Globus pallidus (tissue), 1 donor: Measurements from ENCODE around the gene IQGAP2.

Experiments
- DNase-seq: peaks from one replicate; pipeline ENCODE4 v3.0.0-alpha.2; 2015; ENCODE audit warnings: low spot score

IQGAP2 gene

DNA sequence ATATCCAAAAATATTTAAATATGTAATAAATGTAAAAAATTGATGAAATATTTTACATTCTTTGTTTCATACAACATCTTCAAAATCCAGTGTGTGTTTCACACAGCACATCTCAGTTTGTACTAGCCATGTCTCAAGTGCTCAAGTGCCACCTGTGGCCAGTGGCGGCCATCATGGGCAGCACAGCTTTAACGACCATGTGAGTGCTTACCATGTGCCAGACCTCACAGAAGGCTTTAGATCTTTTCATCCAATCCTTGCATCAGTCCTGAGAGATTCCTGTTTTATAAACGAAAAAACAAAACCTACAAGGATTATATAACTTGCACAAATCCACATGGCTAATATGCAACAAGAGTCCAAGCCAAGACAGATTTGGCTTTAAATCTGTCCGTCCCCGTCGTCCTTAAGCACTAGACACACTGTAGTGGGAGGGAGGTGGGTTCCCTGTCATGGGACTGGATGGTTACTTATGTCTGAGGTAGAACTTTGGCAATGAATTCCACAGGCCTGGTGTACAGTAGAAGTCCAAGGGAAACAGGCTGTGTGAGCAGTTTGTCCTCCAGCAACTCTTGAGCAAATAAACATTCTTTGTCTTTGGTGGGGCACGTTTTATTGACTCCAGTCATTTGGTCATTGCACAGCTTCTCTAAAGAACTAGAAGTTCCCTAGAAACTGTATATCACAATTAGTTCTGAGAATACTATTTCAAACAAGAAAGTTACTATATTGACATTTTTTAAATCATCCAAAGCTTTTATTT is 287.8 kb downstream of the IQGAP2 start:
- no peak for DNase-seq

GRCh38 chr5:76691467-76692273 is 288.6 kb downstream of the IQGAP2 start:
- DNase-seq = no peak

GRCh38 chr5:76692274-76692540 is 289.1 kb downstream of the IQGAP2 start:
- DNase-seq = no peak

DNA sequence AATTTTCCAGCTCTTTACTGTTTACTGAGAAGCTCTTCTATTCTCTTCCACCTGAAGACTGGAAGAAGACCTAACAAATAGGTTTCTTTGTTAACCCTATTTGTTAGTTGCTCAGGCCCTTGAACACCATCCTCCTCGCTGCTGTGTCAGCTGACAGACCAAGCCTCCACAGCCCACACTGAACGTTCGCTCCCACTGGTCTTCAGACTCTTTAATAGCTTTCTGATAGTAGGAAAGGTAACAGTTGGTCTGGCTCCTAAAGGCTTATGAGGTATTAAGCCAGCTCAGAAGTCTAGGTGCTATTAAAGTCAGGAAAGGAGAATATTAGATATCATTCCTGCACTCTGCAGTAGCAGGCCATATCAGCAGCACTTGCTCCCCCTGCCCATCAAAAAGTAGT is 289.6 kb downstream of the IQGAP2 start:
- DNase-seq = no peak

DNA sequence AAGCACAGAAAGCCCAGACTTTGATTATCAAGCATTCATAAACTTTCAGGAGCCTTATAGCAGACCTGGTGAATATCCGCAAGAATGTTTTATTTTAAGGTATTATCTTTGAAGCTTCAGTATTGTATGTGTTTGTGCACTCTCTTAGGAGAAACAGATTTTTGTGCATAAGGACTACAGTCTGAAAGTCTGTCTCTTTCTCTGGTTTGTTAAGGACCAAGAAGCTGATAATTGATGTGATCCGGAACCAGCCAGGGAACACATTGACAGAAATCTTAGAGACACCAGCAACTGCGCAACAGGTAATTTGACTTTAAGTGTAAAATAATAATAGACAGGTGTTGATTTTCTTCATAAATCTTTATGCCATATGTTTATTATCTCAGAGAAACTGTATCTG is 290.1 kb downstream of the IQGAP2 start:
- no peak for DNase-seq

DNA sequence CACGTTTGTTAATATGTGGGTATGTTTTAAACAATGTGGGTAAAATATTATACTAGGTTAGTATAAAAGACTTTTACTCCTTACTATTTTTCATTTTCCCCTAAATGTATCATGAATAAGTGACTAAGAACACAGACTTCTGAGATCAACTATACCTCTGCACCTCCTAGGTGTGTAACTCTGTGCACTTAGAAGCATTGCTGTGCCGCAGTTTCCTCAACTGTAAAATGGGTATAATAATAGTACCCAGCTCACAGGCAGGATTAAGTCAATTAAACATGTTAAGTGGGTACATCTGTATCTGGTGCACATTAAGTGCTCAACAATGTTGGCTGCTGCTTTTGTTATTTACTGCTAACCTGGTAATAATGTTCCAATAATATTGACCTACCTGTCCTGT is 291.2 kb downstream of the IQGAP2 start:
- no peak for DNase-seq

- DNase-seq = no peak
These were observed 292.3 kb downstream of the IQGAP2 start for GRCh38 chr5:76695346-76695745.

- no peak for DNase-seq
These were observed 293.2 kb downstream of the IQGAP2 start for GRCh38 chr5:76696251-76696650.

DNA sequence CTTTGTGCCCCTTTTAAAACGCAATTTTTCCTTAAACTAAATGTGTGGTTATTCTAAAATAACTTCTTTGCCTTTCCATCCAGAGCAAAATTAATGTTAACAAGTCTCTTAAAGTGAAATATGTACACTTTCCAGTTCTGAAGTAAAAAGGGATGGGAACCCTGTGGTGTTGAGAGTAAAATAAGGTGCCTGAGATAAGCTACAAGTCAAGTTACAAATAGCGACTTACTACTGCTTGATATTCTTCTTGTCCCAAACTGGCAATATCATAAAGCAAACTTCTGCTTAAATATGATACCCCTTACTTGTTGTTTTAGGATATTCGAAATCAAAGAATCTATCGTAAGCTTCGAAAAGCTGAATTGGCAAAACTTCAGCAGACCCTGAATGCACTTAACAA is 294.6 kb downstream of the IQGAP2 start:
- DNase-seq = no peak

DNA sequence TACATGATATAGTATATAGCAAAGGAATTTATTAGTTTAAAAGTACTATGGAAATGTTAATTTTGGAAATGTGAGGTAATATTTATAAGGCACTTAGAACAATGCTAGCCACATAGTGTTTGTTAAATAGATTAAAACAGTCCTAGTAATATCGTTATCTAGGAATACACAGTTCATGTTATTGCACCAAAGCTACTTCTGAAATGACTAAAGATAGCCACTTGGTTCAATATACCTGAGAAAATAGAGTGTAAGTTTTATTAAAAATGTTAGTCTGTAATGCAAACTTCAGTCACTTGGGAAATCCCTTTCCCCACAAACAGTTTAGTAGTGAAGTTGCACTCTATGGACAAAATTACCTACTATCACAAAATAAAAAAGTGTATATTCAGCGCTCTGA is 297.5 kb downstream of the IQGAP2 start:
- DNase-seq = no peak

GRCh38 chr5:76701298-76701697 is 298.2 kb downstream of the IQGAP2 start:
- DNase-seq = no peak

DNA sequence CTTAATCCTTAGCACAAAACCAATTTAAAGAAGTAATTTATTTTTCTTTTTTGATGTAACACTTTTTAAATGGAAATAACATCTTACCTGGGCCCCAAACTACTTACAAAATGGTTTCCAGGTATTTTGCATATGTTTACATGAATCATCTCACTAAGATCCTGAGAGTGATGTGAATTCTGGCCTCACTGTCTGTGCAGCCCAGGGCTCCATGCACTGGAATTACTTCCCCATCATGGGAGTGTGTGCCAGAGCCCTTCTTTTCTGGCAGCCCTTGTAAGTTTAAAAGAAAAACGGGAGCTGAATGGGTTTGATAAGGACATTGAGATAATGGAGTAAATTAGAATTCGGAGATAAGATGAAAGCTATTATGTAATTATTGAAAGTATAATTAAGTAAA is 300.6 kb downstream of the IQGAP2 start:
- DNase-seq = no peak

DNA sequence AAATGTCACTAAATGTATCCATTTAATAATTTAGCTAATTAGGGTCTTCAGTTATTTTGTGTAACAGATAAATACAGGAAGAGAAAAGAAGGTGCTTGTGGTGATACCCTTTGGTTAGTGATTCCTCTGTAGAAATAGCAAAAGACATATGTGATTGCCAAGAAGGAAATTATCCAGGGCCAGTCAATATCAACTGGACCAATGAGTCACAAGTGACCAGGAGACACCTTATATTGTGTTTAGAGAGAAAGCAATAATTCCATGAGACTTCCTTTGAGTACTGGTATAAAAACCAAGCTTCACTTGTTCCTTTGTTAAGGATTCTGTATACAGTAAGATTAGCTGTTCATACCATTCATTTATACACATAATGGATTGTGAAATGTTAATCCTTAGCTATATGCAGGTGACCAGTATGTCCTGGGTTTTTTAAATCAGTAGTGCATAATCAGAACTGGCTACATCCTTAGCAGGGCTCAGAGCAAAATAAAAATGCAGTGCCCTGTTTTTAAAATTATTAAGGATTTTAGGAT is 301.1 kb downstream of the IQGAP2 start:
- DNase-seq = no peak

DNA sequence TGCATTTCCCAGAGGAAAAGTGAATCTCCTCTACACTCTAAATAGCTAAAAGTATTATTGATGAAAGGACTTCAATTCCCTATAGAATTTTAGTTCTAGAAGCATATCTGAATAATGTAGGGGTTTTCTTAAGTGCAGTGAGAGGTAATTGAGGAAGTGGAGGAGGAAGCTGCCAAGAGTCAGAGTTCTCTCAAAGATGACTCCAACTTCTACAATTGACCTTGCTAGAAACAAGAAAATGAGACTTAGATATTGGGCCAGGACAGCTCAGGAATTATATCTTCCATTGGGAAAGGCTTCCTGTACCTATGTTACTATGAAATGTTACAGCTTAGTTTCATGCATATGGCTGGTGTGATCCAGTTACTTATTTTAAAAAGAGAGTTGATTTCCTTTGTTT is 302.5 kb downstream of the IQGAP2 start:
- DNase-seq = no peak

DNA sequence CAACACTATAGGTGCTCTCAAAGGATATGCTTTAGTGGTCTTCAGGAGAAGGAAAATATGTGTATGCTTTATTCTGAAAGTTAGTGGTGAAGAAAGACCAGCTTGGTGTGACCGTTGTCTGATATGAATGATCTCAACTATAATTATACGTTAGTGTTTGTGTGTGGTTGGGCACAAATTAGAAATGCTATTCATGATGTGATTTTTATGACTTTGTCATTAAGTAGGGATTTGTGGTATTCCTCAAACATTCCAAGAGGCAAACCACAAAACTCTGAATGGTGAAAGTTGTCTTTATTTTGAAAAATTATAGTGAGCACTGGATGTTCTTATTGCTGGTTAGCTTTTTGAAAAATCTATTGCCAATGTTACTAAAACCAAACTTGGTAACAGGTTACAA is 306.7 kb downstream of the IQGAP2 start:
- DNase-seq = no peak

- no peak for DNase-seq
These were observed 307.9 kb downstream of the IQGAP2 start for GRCh38 chr5:76710991-76711390.

- DNase-seq = no peak
These were observed 311.8 kb downstream of the IQGAP2 start for GRCh38 chr5:76714751-76715485.

DNA sequence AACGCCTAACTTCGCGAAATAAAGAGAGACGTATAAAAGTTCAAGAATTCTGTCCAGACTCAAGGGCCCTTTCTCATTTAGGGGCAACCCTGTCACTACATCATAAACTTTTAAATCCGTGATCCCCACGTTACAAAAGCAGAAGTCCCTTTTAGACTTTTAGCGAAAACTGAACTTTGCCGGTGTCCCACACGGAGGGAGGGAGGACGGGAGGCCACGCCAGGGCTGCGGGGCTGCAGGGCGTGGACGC is 312.3 kb downstream of the IQGAP2 start:
- DNase-seq = no peak

DNA sequence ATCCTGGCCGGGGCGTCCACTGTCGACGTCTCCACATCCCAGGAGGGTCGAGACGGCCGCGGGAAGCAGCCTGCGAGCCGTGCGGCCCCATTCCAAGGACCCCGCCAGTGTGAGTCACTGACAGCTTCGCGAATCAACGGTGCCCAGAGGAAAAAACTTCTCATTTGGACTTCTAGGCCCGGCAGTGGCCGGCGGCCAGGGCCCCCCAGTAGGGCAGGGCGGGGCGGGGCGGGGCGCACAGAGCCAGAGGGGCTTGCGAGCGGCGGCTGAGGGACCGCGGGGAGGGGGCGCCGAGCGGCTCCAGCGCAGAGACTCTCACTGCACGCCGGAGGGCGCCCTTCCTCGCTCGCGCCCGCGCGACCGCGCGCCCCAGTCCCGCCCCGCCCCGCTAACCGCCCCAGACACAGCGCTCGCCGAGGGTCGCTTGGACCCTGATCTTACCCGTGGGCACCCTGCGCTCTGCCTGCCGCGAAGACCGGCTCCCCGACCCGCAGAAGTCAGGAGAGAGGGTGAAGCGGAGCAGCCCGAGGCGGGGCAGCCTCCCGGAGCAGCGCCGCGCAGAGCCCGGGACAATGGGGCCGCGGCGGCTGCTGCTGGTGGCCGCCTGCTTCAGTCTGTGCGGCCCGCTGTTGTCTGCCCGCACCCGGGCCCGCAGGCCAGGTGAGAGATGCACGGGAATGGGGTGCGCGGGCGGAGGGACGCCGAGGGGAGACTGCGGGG is 312.8 kb downstream of the IQGAP2 start, which contains the start of gene F2R:
TSS of gene F2R (plus strand) at position 391 of the 720 bp plus-strand sequence. CDS start at position 573, 182 bp downstream.
- no peak for DNase-seq

- DNase-seq = no peak
These were observed 313.5 kb downstream of the IQGAP2 start for GRCh38 chr5:76716456-76717157.

- no peak for DNase-seq
These were observed 314.4 kb downstream of the IQGAP2 start for GRCh38 chr5:76717222-76718083.
